WTC11 (cell line): ENCODE data around the gene ZNF735. TPM values are rescaled to one million over a fixed set of nuclear protein-coding genes. Genes with fewer than 3 reads are reported as not detected.

Source experiments
- ATAC-seq: fragments of 200-7000 bp; cut with Tn5 transposase; 2 replicates; pipeline ENCODE4 v1.10.0; 2021; ENCODE audit warnings: mild to moderate bottlenecking, moderate library complexity
- CTCF ChIA-PET: fragments of 300-600 bp; sonication (Branson Sonifier 250); formaldehyde crosslinking; loops from one replicate; lab custom pipeline; 2021; ENCODE audit warnings: antibody characterized with exemption; lab: Charles Lee
- POLR2A ChIA-PET: fragments of 350-600 bp; sonication (Branson Sonifier 250); formaldehyde crosslinking; loops from one replicate; lab custom pipeline; 2021; ENCODE audit warnings: antibody characterized with exemption; lab: Charles Lee
- DNase-seq: peaks from one replicate; pipeline ENCODE4 v3.0.0; 2021; ENCODE audit warnings: low spot score
- H3K27ac Mint-ChIP-seq: 2 replicates; pipeline ENCODE4 v1.8.0; 2021; ENCODE audit warnings: mixed read lengths
- H3K27me3 Mint-ChIP-seq: 2 replicates; pipeline ENCODE4 v1.8.0; 2021; ENCODE audit warnings: low read depth, mild to moderate bottlenecking, moderate library complexity, mixed read lengths
- H3K36me3 Mint-ChIP-seq: 2 replicates; pipeline ENCODE4 v1.8.0; 2021; ENCODE audit warnings: mixed read lengths
- H3K4me1 Mint-ChIP-seq: 2 replicates; pipeline ENCODE4 v1.8.0; 2022; ENCODE audit warnings: mixed read lengths
- H3K4me3 Mint-ChIP-seq: 2 replicates; pipeline ENCODE4 v1.8.0; 2021; ENCODE audit warnings: mild to moderate bottlenecking, moderate library complexity, mixed read lengths
- H3K9me3 Mint-ChIP-seq: 2 replicates; pipeline ENCODE4 v1.8.0; 2021; ENCODE audit warnings: mixed read lengths
- HMGA2 ChIP-seq: fragments of 250-450 bp; sonication (Bioruptor Pico); IDR thresholded peaks from 2 replicates; pipeline ENCODE4 v1.4.0; 2021; ENCODE audit warnings: mild to moderate bottlenecking, moderate library complexity
- IRF2 ChIP-seq: sonication (generic); formaldehyde crosslinking; IDR thresholded peaks from 2 replicates; pipeline ENCODE4 v1.8.0; 2022; ENCODE audit warnings: low read depth, missing genetic modification reagents, borderline replicate concordance
- NR3C1 ChIP-seq: sonication (generic); formaldehyde crosslinking; conservative IDR thresholded peaks from 2 replicates; pipeline ENCODE4 v1.8.1; 2023; ENCODE audit warnings: low read depth, mild to moderate bottlenecking, missing genetic modification reagents
- OVOL2 ChIP-seq: fragments of 250-450 bp; sonication (Bioruptor Pico); IDR thresholded peaks from 2 replicates; pipeline ENCODE4 v1.9.0; 2021; ENCODE audit warnings: mild to moderate bottlenecking, borderline replicate concordance
- SOX15 ChIP-seq: fragments of 250-450 bp; sonication (Bioruptor Pico); IDR thresholded peaks from 2 replicates; pipeline ENCODE4 v1.9.0; 2021; ENCODE audit warnings: mild to moderate bottlenecking
- SP1 ChIP-seq: sonication (generic); formaldehyde crosslinking; conservative IDR thresholded peaks from 2 replicates; pipeline ENCODE4 v1.8.1; 2022; ENCODE audit warnings: missing genetic modification reagents
- TEAD1 ChIP-seq: sonication (generic); formaldehyde crosslinking; IDR thresholded peaks from 2 replicates; pipeline ENCODE4 v1.8.0; 2022; ENCODE audit warnings: mild to moderate bottlenecking, missing genetic modification reagents
- TEAD4 ChIP-seq: sonication (generic); formaldehyde crosslinking; IDR thresholded peaks from 2 replicates; pipeline ENCODE4 v1.8.0; 2022; ENCODE audit warnings: mild to moderate bottlenecking, missing genetic modification reagents
- ZNF121 ChIP-seq: sonication (generic); formaldehyde crosslinking; IDR thresholded peaks from 2 replicates; pipeline ENCODE4 v1.8.0; 2023; ENCODE audit warnings: missing genetic modification reagents
- ZNF138 ChIP-seq: sonication (generic); formaldehyde crosslinking; conservative IDR thresholded peaks from 2 replicates; pipeline ENCODE4 v1.8.1; 2022; ENCODE audit warnings: mild to moderate bottlenecking, moderate library complexity, missing genetic modification reagents
- total RNA-seq: library from RNA; stranded (reverse); gene quantifications from 3 replicates; pipeline ENCODE4 v1.2.3, GENCODE V29; 2021
- TF ChIP-seq, protein P1 (sequence below): sonication (generic); formaldehyde crosslinking; IDR thresholded peaks from 2 replicates; pipeline ENCODE4 v1.8.0; 2022; ENCODE audit warnings: mild to moderate bottlenecking, missing genetic modification reagents
- TF ChIP-seq, protein P2 (sequence below): sonication (generic); formaldehyde crosslinking; IDR thresholded peaks from 2 replicates; pipeline ENCODE4 v1.8.1; 2022; ENCODE audit warnings: mild to moderate bottlenecking, moderate library complexity, missing genetic modification reagents
- TF ChIP-seq, protein P3 (sequence below): sonication (generic); formaldehyde crosslinking; IDR thresholded peaks from 2 replicates; pipeline ENCODE4 v1.8.1; 2023; ENCODE audit warnings: mild to moderate bottlenecking, missing genetic modification reagents, borderline replicate concordance
- TF ChIP-seq, protein P4 (sequence below): sonication (generic); formaldehyde crosslinking; IDR thresholded peaks from 2 replicates; pipeline ENCODE4 v1.8.1; 2022; ENCODE audit warnings: low read depth, mild to moderate bottlenecking, moderate library complexity, missing genetic modification reagents, borderline replicate concordance
- TF ChIP-seq, protein P5 (sequence below): fragments of 200-600 bp; IDR thresholded peaks from 2 replicates; pipeline ENCODE4 v1.8.0; 2022; ENCODE audit warnings: antibody characterized with exemption
- TF ChIP-seq, protein P6 (sequence below): sonication (generic); formaldehyde crosslinking; IDR thresholded peaks from 2 replicates; pipeline ENCODE4 v1.8.1; 2023; ENCODE audit warnings: mild to moderate bottlenecking, missing genetic modification reagents, moderate library complexity
- TF ChIP-seq, protein P7 (sequence below): sonication (generic); formaldehyde crosslinking; IDR thresholded peaks from 2 replicates; pipeline ENCODE4 v1.8.1; 2022; ENCODE audit warnings: missing genetic modification reagents, borderline replicate concordance
- TF ChIP-seq, protein P8 (sequence below): sonication (generic); formaldehyde crosslinking; conservative IDR thresholded peaks from 2 replicates; pipeline ENCODE4 v1.8.1; 2023; ENCODE audit warnings: mild to moderate bottlenecking, low read depth, missing genetic modification reagents, moderate library complexity

Gene ZNF735
- total RNA-seq, 1 experiment from 2014 or later = not detected

DNA sequence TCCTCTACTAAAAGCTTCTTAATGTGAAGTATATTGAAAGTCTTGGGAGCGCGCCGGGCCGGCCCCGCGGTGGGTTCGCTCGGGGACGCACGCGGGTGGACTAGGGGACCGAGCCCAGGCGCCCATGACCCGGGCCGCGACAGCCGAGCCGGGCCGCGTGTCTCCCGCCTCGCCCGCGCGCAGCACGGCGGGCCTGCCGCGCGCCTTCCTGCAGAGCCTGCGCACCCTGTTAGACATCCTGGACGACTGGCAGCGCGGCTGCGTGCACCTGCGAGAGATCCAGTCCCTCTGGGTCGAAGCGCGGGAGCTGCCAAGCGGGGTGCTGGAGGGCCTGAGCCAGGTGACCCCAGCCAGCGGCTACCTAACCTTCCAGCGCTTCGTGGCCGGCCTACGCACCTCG, 25.4 kb upstream of the ZNF735 start:
- Mint-ChIP-seq H3K9me3 (peaks cover 45% of the 10 kb centered on the region), H3K36me3 (peaks cover 48% of the 10 kb centered on the region), H3K27ac (no peak overlapping the region), H3K27me3 (peaks cover 17% of the 10 kb centered on the region), H3K4me1 (no peaks in the 10 kb centered on the region), H3K4me3 (no peak overlapping the region)
- TF ChIP-seq TEAD1 (CRISPR knock-in tag) (no peak), NR3C1 (no peak), ZNF138 (CRISPR knock-in tag) (no peak), SOX15 (CRISPR knock-in tag) (no peak), ZNF121 (CRISPR knock-in tag) (no peak), HMGA2 (CRISPR knock-in tag) (no peak), IRF2 (CRISPR knock-in tag) (no peak), OVOL2 (CRISPR knock-in tag) (no peak), TEAD4 (CRISPR knock-in tag) (no peak), SP1 (CRISPR knock-in tag) (no peak)
- TF ChIP-seq, protein P1, sequence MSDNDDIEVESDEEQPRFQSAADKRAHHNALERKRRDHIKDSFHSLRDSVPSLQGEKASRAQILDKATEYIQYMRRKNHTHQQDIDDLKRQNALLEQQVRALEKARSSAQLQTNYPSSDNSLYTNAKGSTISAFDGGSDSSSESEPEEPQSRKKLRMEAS (CRISPR knock-in tag) = no peak
- TF ChIP-seq, protein P2, sequence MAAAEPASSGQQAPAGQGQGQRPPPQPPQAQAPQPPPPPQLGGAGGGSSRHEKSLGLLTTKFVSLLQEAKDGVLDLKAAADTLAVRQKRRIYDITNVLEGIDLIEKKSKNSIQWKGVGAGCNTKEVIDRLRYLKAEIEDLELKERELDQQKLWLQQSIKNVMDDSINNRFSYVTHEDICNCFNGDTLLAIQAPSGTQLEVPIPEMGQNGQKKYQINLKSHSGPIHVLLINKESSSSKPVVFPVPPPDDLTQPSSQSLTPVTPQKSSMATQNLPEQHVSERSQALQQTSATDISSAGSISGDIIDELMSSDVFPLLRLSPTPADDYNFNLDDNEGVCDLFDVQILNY (CRISPR knock-in tag) = no peak
- TF ChIP-seq, protein P3, sequence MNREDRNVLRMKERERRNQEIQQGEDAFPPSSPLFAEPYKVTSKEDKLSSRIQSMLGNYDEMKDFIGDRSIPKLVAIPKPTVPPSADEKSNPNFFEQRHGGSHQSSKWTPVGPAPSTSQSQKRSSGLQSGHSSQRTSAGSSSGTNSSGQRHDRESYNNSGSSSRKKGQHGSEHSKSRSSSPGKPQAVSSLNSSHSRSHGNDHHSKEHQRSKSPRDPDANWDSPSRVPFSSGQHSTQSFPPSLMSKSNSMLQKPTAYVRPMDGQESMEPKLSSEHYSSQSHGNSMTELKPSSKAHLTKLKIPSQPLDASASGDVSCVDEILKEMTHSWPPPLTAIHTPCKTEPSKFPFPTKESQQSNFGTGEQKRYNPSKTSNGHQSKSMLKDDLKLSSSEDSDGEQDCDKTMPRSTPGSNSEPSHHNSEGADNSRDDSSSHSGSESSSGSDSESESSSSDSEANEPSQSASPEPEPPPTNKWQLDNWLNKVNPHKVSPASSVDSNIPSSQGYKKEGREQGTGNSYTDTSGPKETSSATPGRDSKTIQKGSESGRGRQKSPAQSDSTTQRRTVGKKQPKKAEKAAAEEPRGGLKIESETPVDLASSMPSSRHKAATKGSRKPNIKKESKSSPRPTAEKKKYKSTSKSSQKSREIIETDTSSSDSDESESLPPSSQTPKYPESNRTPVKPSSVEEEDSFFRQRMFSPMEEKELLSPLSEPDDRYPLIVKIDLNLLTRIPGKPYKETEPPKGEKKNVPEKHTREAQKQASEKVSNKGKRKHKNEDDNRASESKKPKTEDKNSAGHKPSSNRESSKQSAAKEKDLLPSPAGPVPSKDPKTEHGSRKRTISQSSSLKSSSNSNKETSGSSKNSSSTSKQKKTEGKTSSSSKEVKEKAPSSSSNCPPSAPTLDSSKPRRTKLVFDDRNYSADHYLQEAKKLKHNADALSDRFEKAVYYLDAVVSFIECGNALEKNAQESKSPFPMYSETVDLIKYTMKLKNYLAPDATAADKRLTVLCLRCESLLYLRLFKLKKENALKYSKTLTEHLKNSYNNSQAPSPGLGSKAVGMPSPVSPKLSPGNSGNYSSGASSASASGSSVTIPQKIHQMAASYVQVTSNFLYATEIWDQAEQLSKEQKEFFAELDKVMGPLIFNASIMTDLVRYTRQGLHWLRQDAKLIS (CRISPR knock-in tag) = no peak
- TF ChIP-seq, protein P4, sequence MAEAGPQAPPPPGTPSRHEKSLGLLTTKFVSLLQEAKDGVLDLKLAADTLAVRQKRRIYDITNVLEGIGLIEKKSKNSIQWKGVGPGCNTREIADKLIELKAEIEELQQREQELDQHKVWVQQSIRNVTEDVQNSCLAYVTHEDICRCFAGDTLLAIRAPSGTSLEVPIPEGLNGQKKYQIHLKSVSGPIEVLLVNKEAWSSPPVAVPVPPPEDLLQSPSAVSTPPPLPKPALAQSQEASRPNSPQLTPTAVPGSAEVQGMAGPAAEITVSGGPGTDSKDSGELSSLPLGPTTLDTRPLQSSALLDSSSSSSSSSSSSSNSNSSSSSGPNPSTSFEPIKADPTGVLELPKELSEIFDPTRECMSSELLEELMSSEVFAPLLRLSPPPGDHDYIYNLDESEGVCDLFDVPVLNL (CRISPR knock-in tag) = no peak
- TF ChIP-seq, protein P5, sequence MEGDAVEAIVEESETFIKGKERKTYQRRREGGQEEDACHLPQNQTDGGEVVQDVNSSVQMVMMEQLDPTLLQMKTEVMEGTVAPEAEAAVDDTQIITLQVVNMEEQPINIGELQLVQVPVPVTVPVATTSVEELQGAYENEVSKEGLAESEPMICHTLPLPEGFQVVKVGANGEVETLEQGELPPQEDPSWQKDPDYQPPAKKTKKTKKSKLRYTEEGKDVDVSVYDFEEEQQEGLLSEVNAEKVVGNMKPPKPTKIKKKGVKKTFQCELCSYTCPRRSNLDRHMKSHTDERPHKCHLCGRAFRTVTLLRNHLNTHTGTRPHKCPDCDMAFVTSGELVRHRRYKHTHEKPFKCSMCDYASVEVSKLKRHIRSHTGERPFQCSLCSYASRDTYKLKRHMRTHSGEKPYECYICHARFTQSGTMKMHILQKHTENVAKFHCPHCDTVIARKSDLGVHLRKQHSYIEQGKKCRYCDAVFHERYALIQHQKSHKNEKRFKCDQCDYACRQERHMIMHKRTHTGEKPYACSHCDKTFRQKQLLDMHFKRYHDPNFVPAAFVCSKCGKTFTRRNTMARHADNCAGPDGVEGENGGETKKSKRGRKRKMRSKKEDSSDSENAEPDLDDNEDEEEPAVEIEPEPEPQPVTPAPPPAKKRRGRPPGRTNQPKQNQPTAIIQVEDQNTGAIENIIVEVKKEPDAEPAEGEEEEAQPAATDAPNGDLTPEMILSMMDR = no peak
- TF ChIP-seq, protein P6, sequence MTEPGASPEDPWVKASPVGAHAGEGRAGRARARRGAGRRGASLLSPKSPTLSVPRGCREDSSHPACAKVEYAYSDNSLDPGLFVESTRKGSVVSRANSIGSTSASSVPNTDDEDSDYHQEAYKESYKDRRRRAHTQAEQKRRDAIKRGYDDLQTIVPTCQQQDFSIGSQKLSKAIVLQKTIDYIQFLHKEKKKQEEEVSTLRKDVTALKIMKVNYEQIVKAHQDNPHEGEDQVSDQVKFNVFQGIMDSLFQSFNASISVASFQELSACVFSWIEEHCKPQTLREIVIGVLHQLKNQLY = no peak
- TF ChIP-seq, protein P7, sequence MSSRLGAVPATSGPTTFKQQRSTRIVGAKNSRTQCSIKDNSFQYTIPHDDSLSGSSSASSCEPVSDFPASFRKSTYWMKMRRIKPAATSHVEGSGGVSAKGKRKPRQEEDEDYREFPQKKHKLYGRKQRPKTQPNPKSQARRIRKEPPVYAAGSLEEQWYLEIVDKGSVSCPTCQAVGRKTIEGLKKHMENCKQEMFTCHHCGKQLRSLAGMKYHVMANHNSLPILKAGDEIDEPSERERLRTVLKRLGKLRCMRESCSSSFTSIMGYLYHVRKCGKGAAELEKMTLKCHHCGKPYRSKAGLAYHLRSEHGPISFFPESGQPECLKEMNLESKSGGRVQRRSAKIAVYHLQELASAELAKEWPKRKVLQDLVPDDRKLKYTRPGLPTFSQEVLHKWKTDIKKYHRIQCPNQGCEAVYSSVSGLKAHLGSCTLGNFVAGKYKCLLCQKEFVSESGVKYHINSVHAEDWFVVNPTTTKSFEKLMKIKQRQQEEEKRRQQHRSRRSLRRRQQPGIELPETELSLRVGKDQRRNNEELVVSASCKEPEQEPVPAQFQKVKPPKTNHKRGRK (CRISPR knock-in tag) = no peak
- TF ChIP-seq, protein P8, sequence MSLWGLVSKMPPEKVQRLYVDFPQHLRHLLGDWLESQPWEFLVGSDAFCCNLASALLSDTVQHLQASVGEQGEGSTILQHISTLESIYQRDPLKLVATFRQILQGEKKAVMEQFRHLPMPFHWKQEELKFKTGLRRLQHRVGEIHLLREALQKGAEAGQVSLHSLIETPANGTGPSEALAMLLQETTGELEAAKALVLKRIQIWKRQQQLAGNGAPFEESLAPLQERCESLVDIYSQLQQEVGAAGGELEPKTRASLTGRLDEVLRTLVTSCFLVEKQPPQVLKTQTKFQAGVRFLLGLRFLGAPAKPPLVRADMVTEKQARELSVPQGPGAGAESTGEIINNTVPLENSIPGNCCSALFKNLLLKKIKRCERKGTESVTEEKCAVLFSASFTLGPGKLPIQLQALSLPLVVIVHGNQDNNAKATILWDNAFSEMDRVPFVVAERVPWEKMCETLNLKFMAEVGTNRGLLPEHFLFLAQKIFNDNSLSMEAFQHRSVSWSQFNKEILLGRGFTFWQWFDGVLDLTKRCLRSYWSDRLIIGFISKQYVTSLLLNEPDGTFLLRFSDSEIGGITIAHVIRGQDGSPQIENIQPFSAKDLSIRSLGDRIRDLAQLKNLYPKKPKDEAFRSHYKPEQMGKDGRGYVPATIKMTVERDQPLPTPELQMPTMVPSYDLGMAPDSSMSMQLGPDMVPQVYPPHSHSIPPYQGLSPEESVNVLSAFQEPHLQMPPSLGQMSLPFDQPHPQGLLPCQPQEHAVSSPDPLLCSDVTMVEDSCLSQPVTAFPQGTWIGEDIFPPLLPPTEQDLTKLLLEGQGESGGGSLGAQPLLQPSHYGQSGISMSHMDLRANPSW (CRISPR knock-in tag) = no peak
- ATAC-seq (no peak), DNase-seq (no peak)
- ChIA-PET POLR2A (no interaction called here), CTCF (no interaction called here)
